Activated naive CD4-positive, alpha-beta T cell treated with anti-CD3 and anti-CD28 coated beads, Interleukin-2, amount 10 ng/mL, durations not matched to agents 7 days and 5 days (primary cell): ENCODE data around the gene CACNA1F.
"Not testable (repeated sequence)": the region's sequence is repeated elsewhere in the genome, so short reads cannot be mapped to it uniquely, and the experiment has no call there.

Experiments used
- CTCF ChIA-PET: fragments of 350-600 bp; sonication (Branson Sonifier 250); formaldehyde crosslinking; loops from one replicate; lab custom pipeline; 2021; ENCODE audit warnings: antibody characterized with exemption; lab: Charles Lee
- DNase-seq: peaks from one replicate; pipeline ENCODE4 v3.0.0-alpha.2; 2020
- H3K27ac Mint-ChIP-seq: one replicate; pipeline ENCODE4 v1.8.0; 2021; ENCODE audit warnings: mild to moderate bottlenecking, moderate library complexity, mixed read lengths
- H3K27me3 Mint-ChIP-seq: one replicate; pipeline ENCODE4 v1.8.0; 2021; ENCODE audit warnings: mild to moderate bottlenecking, mixed read lengths
- H3K36me3 Mint-ChIP-seq: one replicate; pipeline ENCODE4 v1.8.0; 2021; ENCODE audit warnings: mixed read lengths
- H3K4me1 Mint-ChIP-seq: one replicate; pipeline ENCODE4 v1.8.0; 2021; ENCODE audit warnings: mixed read lengths
- H3K4me3 Mint-ChIP-seq: one replicate; pipeline ENCODE4 v1.8.0; 2021; ENCODE audit warnings: mild to moderate bottlenecking, moderate library complexity, mixed read lengths
- H3K9me3 Mint-ChIP-seq: one replicate; pipeline ENCODE4 v1.8.0; 2021; ENCODE audit warnings: mixed read lengths

Gene CACNA1F

DNA sequence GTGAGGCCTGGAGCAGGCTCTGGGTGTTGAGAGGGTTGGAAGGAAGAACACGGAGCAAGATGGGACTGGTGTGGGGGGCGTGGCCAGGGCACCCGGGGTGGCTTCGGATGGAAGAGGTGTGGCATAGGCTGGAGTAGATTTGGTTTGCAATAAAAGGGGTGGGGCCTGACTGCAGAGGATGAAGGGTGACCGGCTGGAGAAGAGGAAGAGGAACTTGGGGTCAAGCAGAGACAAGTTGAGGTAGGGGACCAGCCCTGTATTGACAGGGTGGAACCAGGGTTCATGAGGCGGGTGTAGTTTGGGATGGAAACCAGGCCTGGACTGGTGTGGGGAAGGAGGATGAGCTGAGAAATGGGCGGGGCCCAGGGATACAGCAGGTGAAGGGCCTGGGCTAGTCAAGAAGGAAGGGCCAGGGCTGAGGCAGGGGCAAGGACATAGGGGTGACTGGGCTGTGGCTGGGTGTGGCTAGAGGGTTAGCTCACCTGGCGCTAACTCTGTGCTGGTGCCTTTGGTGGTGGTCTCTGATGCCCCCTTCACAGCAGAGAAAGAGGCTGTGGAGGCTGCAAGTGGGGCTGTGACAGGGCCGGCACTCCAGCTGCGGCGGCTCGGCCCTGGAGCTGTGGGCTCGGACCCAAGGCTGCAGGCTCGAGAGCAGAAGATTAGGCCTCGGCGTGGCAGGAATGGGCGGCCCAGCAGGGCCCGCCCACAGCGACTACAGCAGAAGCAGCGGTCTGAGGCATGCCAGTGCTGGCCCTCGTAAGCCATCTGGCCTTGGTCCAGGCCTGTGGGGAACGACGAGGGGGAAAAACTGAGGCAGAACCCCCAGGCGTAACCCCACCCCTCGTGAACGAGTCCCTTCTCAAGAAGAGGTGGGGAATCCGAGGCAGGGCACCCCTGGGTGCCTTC lies 56.5 kb downstream of the CACNA1F start:
- no peak for DNase-seq
- no peak overlapping the region for H3K27ac Mint-ChIP-seq
- H3K27me3 Mint-ChIP-seq, result no peaks in the 10 kb centered on the region
- peaks cover 48% of the 10 kb centered on the region for H3K4me1 Mint-ChIP-seq
- H3K4me3 Mint-ChIP-seq, result no peak overlapping the region
- CTCF ChIA-PET, result interaction anchor here (0.7 kb wide), 1 partner anchor 18 kb away, joined by 3 read pairs; no protein-coding TSS in a partner anchor
- H3K9me3 Mint-ChIP-seq, result no peaks in the 10 kb centered on the region
- H3K36me3 Mint-ChIP-seq, result peaks cover 56% of the 10 kb centered on the region

GRCh38 chrX:49175435-49176274 lies 57.5 kb downstream of the CACNA1F start:
- H3K27ac Mint-ChIP-seq, result no peak overlapping the region
- H3K4me3 Mint-ChIP-seq, result no peak overlapping the region
- H3K9me3 Mint-ChIP-seq, result no peaks in the 10 kb centered on the region
- CTCF ChIA-PET, result no interaction called here
- H3K27me3 Mint-ChIP-seq, result no peaks in the 10 kb centered on the region
- H3K36me3 Mint-ChIP-seq, result peaks cover 52% of the 10 kb centered on the region
- H3K4me1 Mint-ChIP-seq, result peaks cover 51% of the 10 kb centered on the region
- no peak for DNase-seq

DNA sequence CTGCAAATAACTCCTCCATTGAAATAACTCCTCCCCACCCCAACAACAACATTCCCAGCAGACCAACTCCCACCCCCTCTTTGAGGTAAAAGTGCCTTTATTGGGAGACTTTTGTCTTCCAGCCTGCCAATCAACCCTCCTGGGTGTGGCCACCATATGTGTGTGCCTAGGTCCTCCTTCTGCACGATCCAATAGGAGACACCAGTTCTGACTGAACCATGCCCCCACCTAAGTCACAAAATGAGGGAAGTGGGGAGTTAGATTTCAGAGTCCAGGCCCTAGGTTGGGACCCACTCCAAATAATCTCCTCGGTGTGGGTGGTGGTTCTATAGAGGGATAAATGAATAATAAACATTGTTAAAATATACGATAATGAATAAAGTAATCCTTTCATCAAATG lies 58.4 kb downstream of the CACNA1F start:
- H3K27ac Mint-ChIP-seq, result peak overlapping the region; percentile 45
- peaks cover 46% of the 10 kb centered on the region for H3K36me3 Mint-ChIP-seq

DNA sequence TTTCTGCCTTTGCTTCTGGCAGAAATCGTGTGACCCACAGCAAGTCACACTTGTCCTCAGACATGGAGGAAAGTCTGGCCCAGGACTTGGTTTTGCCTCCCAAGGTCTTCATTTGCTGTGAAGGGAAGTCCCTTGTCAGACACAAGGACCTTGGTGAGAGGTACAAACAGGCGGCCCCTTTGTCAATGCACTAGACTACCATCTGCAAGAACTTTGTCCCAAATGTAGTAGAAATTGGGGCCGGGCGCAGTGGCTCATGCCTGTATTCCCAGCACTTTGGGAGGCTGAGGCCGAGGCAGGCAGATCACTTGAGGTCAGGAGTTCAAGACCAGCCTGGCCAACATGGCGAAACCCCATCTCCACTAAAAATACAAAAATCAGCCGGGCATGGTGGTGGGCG lies 59.6 kb downstream of the CACNA1F start:
- H3K27me3 Mint-ChIP-seq, DNase-seq, H3K9me3 Mint-ChIP-seq, H3K27ac Mint-ChIP-seq: not testable (repeated sequence)
- CTCF ChIA-PET, result interaction anchor here (2.6 kb wide), 1 partner anchor 19 kb away, joined by 12 read pairs; no protein-coding TSS in a partner anchor
- Mint-ChIP-seq H3K36me3 (peaks cover 38% of the 10 kb centered on the region), H3K4me3 (peak overlapping the region; percentile 81), H3K4me1 (peaks cover 47% of the 10 kb centered on the region)

More for the DNA sequence above, 58.4 kb downstream of the CACNA1F start:
- Mint-ChIP-seq H3K4me1 (peaks cover 51% of the 10 kb centered on the region), H3K27me3 (no peaks in the 10 kb centered on the region), H3K9me3 (no peaks in the 10 kb centered on the region), H3K4me3 (no peak overlapping the region)
- no peak for DNase-seq
- CTCF ChIA-PET, result no interaction called here

- Mint-ChIP-seq H3K4me3 (peak overlapping the region; percentile 81), H3K36me3 (peaks cover 34% of the 10 kb centered on the region), H3K4me1 (peaks cover 51% of the 10 kb centered on the region), H3K9me3 (no peaks in the 10 kb centered on the region), H3K27me3 (no peaks in the 10 kb centered on the region), H3K27ac (peak overlapping the region; percentile 87)
- peak; percentile 82 for DNase-seq
- CTCF ChIA-PET, result interaction anchor here (2.6 kb wide), 1 partner anchor 20 kb away, joined by 12 read pairs; no protein-coding TSS in a partner anchor
Observed at GRCh38 chrX:49172280-49172780, 60.8 kb downstream of the CACNA1F start.

GRCh38 chrX:49171752-49172279 lies 61.3 kb downstream of the CACNA1F start, which contains the start of gene PLP2:
TSS of gene PLP2 (plus strand) at chrX:49171898. CDS start at chrX:49172001, 103 bp downstream.
- Mint-ChIP-seq H3K4me3 (peak within 1 kb of the TSS; percentile 81), H3K36me3 (peaks cover 32% of the 10 kb centered on the region), H3K9me3 (no peaks in the 10 kb centered on the region), H3K27me3 (no peaks in the 10 kb centered on the region), H3K4me1 (peaks cover 52% of the 10 kb centered on the region), H3K27ac (peak within 1 kb of the TSS; percentile 87)
- peak; percentile 75 for DNase-seq
- CTCF ChIA-PET, result interaction anchor here (2.6 kb wide), 1 partner anchor 21 kb away, joined by 12 read pairs; no protein-coding TSS in a partner anchor

DNA sequence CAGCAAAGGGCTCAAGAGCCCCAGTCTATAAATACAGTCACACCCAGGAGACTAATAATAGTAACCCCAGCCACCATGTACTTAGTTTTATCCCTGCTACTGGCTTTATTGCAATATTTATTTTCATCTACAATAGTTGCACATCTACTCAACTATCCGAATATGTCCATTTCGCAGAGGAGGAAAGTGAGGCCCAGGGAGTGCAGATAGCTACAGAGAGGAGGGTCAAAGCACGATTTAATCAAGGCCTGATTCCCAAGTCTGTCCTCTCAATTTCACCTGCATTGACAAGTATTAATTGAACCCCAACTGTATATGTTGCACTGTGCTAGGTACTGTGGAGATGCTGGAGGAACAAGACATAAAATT lies 65.4 kb downstream of the CACNA1F start:
- peak overlapping the region; percentile 82 for H3K4me3 Mint-ChIP-seq
- peaks cover 50% of the 10 kb centered on the region for H3K4me1 Mint-ChIP-seq
- peaks cover 2% of the 10 kb centered on the region for H3K36me3 Mint-ChIP-seq
- CTCF ChIA-PET, result interaction anchor here (0.9 to 3.3 kb wide), 2 partner anchors 8 to 12 kb away, joined by 3 to 21 read pairs; no protein-coding TSS in a partner anchor
- H3K27ac Mint-ChIP-seq, result peak overlapping the region; percentile 97
- no peaks in the 10 kb centered on the region for H3K27me3 Mint-ChIP-seq
- no peak for DNase-seq
- H3K9me3 Mint-ChIP-seq, result no peaks in the 10 kb centered on the region

DNA sequence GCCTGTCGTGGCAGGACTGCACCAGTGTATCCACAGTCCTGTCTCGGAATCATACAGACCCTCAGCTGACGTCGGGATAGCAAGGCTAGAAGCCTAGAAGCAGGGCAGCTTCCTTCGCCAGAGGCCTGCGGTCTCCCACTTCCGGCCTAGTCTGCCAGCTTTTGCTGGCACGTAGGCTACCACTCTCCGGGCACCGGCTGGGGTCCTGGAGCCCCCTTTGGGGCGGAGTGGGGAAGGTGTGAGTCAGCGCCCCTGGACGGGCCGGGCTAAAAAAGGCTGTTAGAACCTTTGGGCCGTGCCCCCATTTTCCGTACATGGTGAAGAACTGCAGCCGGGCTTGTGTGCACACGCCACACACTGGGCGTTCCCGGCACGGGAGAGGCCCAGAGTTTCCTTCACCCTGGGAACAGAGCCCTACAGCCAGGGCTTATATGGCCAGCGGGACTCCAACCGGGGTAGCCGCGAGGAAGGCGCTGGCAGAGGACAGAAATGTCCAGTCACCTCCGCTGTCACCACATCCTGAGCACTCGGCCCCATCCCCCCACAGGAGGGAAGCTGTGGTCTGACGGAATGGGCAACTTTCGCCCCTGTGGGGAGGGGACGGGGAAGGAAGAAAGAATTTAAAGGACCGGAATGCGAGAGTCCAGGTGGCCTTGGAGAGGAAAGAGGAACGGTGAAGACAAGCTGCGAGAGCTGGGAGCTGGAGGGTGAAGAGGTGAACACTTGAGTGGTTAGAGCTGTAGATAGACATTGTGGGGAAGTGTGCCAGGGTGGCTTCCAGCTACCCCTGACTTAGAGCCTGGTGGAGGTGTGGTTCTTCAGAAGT lies 66.0 kb downstream of the CACNA1F start:
- peaks cover 48% of the 10 kb centered on the region for H3K4me1 Mint-ChIP-seq
- DNase-seq, result peak; percentile 73
- H3K27me3 Mint-ChIP-seq, result no peaks in the 10 kb centered on the region
- peak overlapping the region; percentile 97 for H3K27ac Mint-ChIP-seq
- H3K9me3 Mint-ChIP-seq, result no peaks in the 10 kb centered on the region
- CTCF ChIA-PET, result interaction anchor here (0.9 to 3.3 kb wide), 4 partner anchors 8 to 25 kb away, joined by 3 to 21 read pairs (median 4); no protein-coding TSS in a partner anchor
- no peaks in the 10 kb centered on the region for H3K36me3 Mint-ChIP-seq
- peak overlapping the region; percentile 82 for H3K4me3 Mint-ChIP-seq

DNA sequence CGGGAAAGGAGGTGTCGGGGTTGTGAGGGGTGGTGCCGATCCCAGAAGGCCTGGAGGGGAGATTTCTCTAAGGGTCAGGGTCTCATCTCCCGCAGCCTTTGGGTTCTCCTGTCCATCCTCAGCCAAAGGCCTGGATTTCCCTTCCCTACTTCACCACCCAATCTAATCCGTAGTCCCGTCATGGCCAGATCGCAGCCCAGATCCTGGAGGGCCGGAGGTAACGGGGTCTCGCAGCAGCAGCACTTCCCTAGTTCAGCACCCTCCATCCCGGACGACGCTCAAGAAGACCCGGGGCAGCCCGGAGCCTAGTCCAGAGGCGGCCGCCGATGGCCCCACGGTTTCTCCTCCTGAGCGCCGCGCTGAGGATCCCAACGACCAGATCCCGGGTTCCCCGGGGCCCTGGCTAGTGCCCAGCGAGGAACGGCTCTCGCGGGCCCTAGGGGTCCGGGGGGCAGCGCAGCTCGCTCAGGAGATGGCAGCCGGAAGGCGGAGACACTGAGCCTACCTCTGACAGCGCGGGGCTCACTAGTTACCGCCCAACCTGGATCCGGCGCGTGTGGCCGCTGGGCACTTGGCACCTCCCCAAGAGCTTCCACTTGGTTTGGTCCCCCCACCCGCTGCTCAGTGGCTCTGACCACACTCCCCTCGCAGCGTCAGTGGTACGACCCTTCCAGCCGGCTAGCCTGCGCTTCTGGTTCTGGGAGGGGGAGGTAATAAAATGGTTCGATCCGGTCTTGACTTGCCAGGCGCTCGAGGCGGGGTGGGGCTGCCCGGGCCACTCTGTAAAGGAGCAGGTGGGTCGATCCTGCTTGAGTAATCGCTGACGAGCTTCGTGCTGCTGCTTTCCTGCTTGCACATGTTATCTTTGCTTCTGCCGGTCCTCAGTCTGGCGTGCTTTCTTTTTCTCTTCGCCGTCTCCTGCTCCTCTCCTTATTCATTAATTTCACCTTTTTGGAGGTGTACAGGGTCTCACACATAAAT lies 66.9 kb downstream of the CACNA1F start:
- H3K4me3 Mint-ChIP-seq, result peak overlapping the region; percentile 82
- peak overlapping the region; percentile 97 for H3K27ac Mint-ChIP-seq
- no peaks in the 10 kb centered on the region for H3K9me3 Mint-ChIP-seq
- peaks cover 43% of the 10 kb centered on the region for H3K4me1 Mint-ChIP-seq
- H3K27me3 Mint-ChIP-seq, result no peaks in the 10 kb centered on the region
- CTCF ChIA-PET, result interaction anchor here (1.2 to 3.3 kb wide), 3 partner anchors 11 to 26 kb away, joined by 3 to 21 read pairs (median 5); no protein-coding TSS in a partner anchor
- peak; percentile 82 for DNase-seq
- no peaks in the 10 kb centered on the region for H3K36me3 Mint-ChIP-seq

DNA sequence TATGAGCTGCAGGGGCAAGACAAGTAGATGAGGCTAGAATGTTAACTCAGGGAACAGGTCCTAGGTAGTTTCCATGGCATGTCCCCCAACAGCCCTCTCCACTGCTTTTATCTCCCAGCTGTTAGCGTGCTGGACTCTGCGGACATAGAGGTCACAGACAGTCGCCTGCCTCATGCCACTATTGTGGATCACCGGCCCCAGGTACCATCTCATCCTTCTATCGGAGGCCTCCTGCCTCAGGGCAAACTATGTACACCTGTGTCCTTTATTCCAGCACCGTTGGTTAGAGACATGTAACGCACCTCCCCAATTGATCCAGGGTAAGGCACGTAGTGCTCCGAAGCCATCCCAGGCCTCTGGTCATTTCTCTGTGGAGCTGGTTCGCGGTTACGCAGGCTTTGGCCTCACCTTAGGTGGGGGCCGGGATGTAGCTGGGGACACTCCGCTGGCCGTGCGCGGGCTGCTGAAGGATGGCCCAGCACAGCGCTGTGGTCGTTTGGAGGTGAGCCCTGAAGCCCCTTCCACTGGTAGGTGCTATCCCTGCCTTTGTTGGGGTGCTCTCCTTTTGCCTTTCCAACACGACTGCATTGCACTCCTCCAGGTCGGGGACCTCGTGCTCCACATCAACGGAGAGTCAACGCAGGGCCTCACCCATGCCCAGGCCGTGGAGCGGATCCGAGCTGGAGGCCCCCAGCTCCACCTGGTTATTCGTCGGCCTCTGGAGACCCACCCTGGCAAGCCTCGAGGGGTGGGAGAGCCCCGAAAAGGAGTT lies 68.4 kb downstream of the CACNA1F start:
- Mint-ChIP-seq H3K4me3 (peak overlapping the region; percentile 76), H3K27ac (peak overlapping the region; percentile 90), H3K27me3 (peaks cover 6% of the 10 kb centered on the region), H3K9me3 (no peaks in the 10 kb centered on the region), H3K4me1 (peaks cover 43% of the 10 kb centered on the region), H3K36me3 (no peaks in the 10 kb centered on the region)
- CTCF ChIA-PET, result interaction anchor here (1.5 kb wide), 1 partner anchor 9 kb away, joined by 4 read pairs; no protein-coding TSS in a partner anchor
- no peak for DNase-seq
